B cell (primary cell): ENCODE measurements around the gene ERC2. TPM values are rescaled to one million over a fixed set of nuclear protein-coding genes. Genes with fewer than 3 reads are reported as not detected.

Source experiments
- ATAC-seq: fragments of 200-7000 bp; cut with Tn5 transposase; one replicate; pipeline ENCODE4 v1.10.0; 2021; ENCODE audit warnings: low read depth, mild to moderate bottlenecking, moderate number of reproducible peaks, moderate library complexity
- CTCF ChIA-PET: fragments of 350-600 bp; sonication (Branson Sonifier 250); formaldehyde crosslinking; loops from one replicate; lab custom pipeline; 2021; ENCODE audit warnings: antibody characterized with exemption, inconsistent platforms; lab: Charles Lee
- POLR2A ChIA-PET: fragments of 350-600 bp; sonication (Branson Sonifier 250); formaldehyde crosslinking; loops from one replicate; lab custom pipeline; 2021; ENCODE audit warnings: antibody characterized with exemption; lab: Charles Lee
- DNase-seq: peaks from one replicate; pipeline ENCODE4 v3.0.0; 2013
- H2AFZ ChIP-seq: 2 replicates; pipeline ENCODE4 v1.6.1; 2012; ENCODE audit warnings: mild to moderate bottlenecking, low read depth, low read length; ENCODE audit not compliant: insufficient read depth, poor library complexity, severe bottlenecking
- H3K27ac ChIP-seq, 2 donors: 1 replicate in 1 of 2; 2 replicates in 1 of 2; pipeline ENCODE4 v1.5.1; 2012 to 2013; ENCODE audit warnings: low read length in 2 of 2, mild to moderate bottlenecking in 2 of 2, moderate library complexity in 1 of 2
- H3K27me3 ChIP-seq, 4 experiments: fragments of 200-600 bp in 1 of 4; sonication (generic) in 1 of 4; replicated peaks in 1 of 4; 1 replicate in 2 of 4; 2 replicates in 2 of 4; pipeline versions ENCODE4 v1.6.1 to v1.7.0; 2013 to 2016; ENCODE audit warnings: low read length in 3 of 4, mild to moderate bottlenecking in 2 of 4, mixed read lengths in 1 of 4, moderate library complexity in 1 of 4; ENCODE audit not compliant: insufficient read depth in 4 of 4, control insufficient read depth in 3 of 4; ENCODE audit errors: control extremely low read depth in 1 of 4
- H3K36me3 ChIP-seq, 2 experiments: replicated peaks in 1 of 2; 1 replicate in 1 of 2; 2 replicates in 1 of 2; pipeline versions ENCODE4 v1.6.1 to v1.7.1; 2013; ENCODE audit warnings: low read length in 1 of 2; ENCODE audit not compliant: insufficient read depth in 2 of 2, control insufficient read depth in 1 of 2; ENCODE audit errors: control extremely low read depth in 1 of 2, extremely low read depth in 1 of 2
- H3K4me1 ChIP-seq, 2 donors: fragments of 200-600 bp in 1 of 2; sonication (generic) in 1 of 2; 1 replicate in 1 of 2; 2 replicates in 1 of 2; pipeline versions ENCODE4 v1.5.1 to v1.6.1; 2013 to 2017; ENCODE audit warnings: low read length in 2 of 2; ENCODE audit not compliant: control insufficient read depth in 2 of 2, insufficient read depth in 2 of 2
- H3K4me2 ChIP-seq: replicated peaks from 2 replicates; pipeline ENCODE3; 2012; ENCODE audit warnings: mild to moderate bottlenecking, low read depth, low read length; ENCODE audit not compliant: poor library complexity, severe bottlenecking
- H3K4me3 ChIP-seq, 5 experiments: fragments of 200-600 bp in 1 of 5; sonication (generic) in 1 of 5; 1 replicate in 3 of 5; 2 replicates in 2 of 5; pipeline versions ENCODE4 v1.5.1 to v1.7.0; 2011 to 2016; ENCODE audit warnings: low read length in 4 of 5, mild to moderate bottlenecking in 4 of 5, low read depth in 2 of 5, control low read depth in 1 of 5, moderate library complexity in 1 of 5; ENCODE audit not compliant: insufficient read depth in 1 of 5; ENCODE audit errors: control extremely low read depth in 1 of 5, extremely low read depth in 1 of 5
- H3K79me2 ChIP-seq: fragments of 200-600 bp; sonication (generic); one replicate; pipeline ENCODE4 v1.6.0; 2016; ENCODE audit warnings: low read length; ENCODE audit not compliant: control insufficient read depth, insufficient read depth
- H3K9ac ChIP-seq: fragments of 200-600 bp; sonication (generic); 2 replicates; pipeline ENCODE4 v1.6.1; 2017; ENCODE audit warnings: mild to moderate bottlenecking, low read length, moderate library complexity
- H3K9me3 ChIP-seq, 3 donors: one replicate each; pipeline versions ENCODE4 v1.6.1 to v1.7.1; 2013; ENCODE audit warnings: low read length in 2 of 3; ENCODE audit not compliant: control insufficient read depth in 2 of 3, insufficient read depth in 1 of 3; ENCODE audit errors: control extremely low read depth in 1 of 3
- H4K20me1 ChIP-seq: 2 replicates; pipeline ENCODE4 v1.6.0; 2012; ENCODE audit warnings: mild to moderate bottlenecking, low read length; ENCODE audit not compliant: insufficient read depth, control insufficient read depth, poor library complexity, severe bottlenecking
- H3K27ac Mint-ChIP-seq: one replicate; pipeline ENCODE4 v1.8.0; 2021; ENCODE audit warnings: mixed read lengths
- H3K27me3 Mint-ChIP-seq: one replicate; pipeline ENCODE4 v1.8.0; 2021; ENCODE audit warnings: mixed read lengths
- H3K4me1 Mint-ChIP-seq: one replicate; pipeline ENCODE4 v1.8.0; 2021; ENCODE audit warnings: mixed read lengths
- H3K4me3 Mint-ChIP-seq: one replicate; pipeline ENCODE4 v1.8.0; 2021; ENCODE audit warnings: mixed read lengths
- H3K9me3 Mint-ChIP-seq: one replicate; pipeline ENCODE4 v1.8.0; 2022; ENCODE audit warnings: mixed read lengths; ENCODE audit not compliant: insufficient read depth
- CTCF ChIP-seq: fragments of 200-600 bp; IDR thresholded peaks from one replicate; pipeline ENCODE4 v1.8.0; 2022; ENCODE audit warnings: antibody characterized with exemption, mild to moderate bottlenecking
- EZH2 ChIP-seq: IDR thresholded peaks from 2 replicates; pipeline ENCODE4 v1.6.1; 2012; ENCODE audit warnings: borderline replicate concordance, low read depth, mild to moderate bottlenecking, moderate library complexity, low read length; ENCODE audit not compliant: insufficient read depth, poor library complexity, severe bottlenecking
- WGBS: methylation state at CpG from one replicate; pipeline ENCODE4 v1.1.5; 2013; ENCODE audit warnings: missing lambda C conversion rate; ENCODE audit not compliant: insufficient coverage; 5-methylcytosine and 5-hydroxymethylcytosine counted together
- intact Hi-C: fragments of 100-400 bp; cut with micrococcal nuclease; formaldehyde crosslinking; loops from one replicate; pipeline ENCODE4 v1.10.0; 2022
- polyA plus RNA-seq: library from polyadenylated mRNA; depleted of rRNA; stranded (reverse); fragments of >200 nt; gene quantifications from 2 replicates; pipeline ENCODE4 v1.2.3, GENCODE V29; 2012
- total RNA-seq, 2 donors: library from RNA; stranded (reverse); fragments of 120-200 nt in 1 of 2; gene quantifications; 1 replicate in 1 of 2; 2 replicates in 1 of 2; pipeline versions ENCODE4 v1.2.3 to v1.2.4, GENCODE V29; 2013 to 2022

The ERC2 gene
- total and polyA plus RNA-seq, 2 donors (not counting 1 experiment from before 2014, with no cell fraction given) = not detected

GRCh38 chr3:55489798-55490132, 978.5 kb downstream of the ERC2 start:
- Histone ChIP-seq H3K9me3 (peaks cover 0 to 12% (median 0%) of the 10 kb centered on the region in 3 donors), H3K4me1 (peaks cover 15 to 21% of the 10 kb centered on the region in 2 donors), H3K27me3 (peaks cover 0 to 56% (median 16%) of the 10 kb centered on the region in 4 experiments), H3K79me2 (no peaks in the 10 kb centered on the region), H3K4me2 (no peak overlapping the region), H4K20me1 (no peaks in the 10 kb centered on the region), H3K9ac (no peak overlapping the region), H3K27ac (no peak overlapping the region), H3K36me3 (no peaks in the 10 kb centered on the region), H3K4me3 (no peak overlapping the region), H2AFZ (no peak overlapping the region)
- TF ChIP-seq CTCF (no peak), EZH2 (no peak)
- intact Hi-C loops = no loop called here
- Mint-ChIP-seq H3K4me3 (peak overlapping the region; percentile 47), H3K9me3 (no peaks in the 10 kb centered on the region), H3K27me3 (peaks cover 69% of the 10 kb centered on the region), H3K27ac (no peak overlapping the region), H3K4me1 (peaks cover 28% of the 10 kb centered on the region)
- ChIA-PET POLR2A (no interaction called here), CTCF (no interaction called here)
- ATAC-seq (no peak), DNase-seq (no peak)
- 11% methylated on average over 17 of the region's 17 CpGs for WGBS

- H3K4me3 Mint-ChIP-seq = peak overlapping the region; percentile 71
- H3K4me2 ChIP-seq = peak overlapping the region; percentile 62
- no peak overlapping the region for H3K27ac Mint-ChIP-seq
- no peak for TF ChIP-seq CTCF
- no peak for TF ChIP-seq EZH2
- H3K36me3 ChIP-seq = no peaks in the 10 kb centered on the region
- peaks cover 22% of the 10 kb centered on the region in 2 donors for H3K4me1 ChIP-seq
- DNase-seq = peak; percentile 24
- H3K9ac ChIP-seq = no peak overlapping the region
- peaks cover 0 to 19% (median 0%) of the 10 kb centered on the region in 3 donors for H3K9me3 ChIP-seq
- H3K4me3 ChIP-seq = peak overlapping the region in 1 of 5 experiments; percentile 25
- H3K4me1 Mint-ChIP-seq = peaks cover 30% of the 10 kb centered on the region
- intact Hi-C loops = no loop called here
- H3K27me3 Mint-ChIP-seq = peaks cover 77% of the 10 kb centered on the region
- ATAC-seq = no peak
- ChIA-PET POLR2A (no interaction called here), CTCF (no interaction called here)
- H3K79me2 ChIP-seq = no peaks in the 10 kb centered on the region
- 4% methylated on average over 30 of the region's 30 CpGs for WGBS
- H3K27me3 ChIP-seq = peaks cover 0 to 68% (median 21%) of the 10 kb centered on the region in 4 experiments
- H3K9me3 Mint-ChIP-seq = no peaks in the 10 kb centered on the region
- no peak overlapping the region for H3K27ac ChIP-seq
- H2AFZ ChIP-seq = no peak overlapping the region
- no peaks in the 10 kb centered on the region for H4K20me1 ChIP-seq
Measured at GRCh38 chr3:55488398-55489055, 979.7 kb downstream of the ERC2 start.
